ENCODE measurements around the gene EPB42.

EPB42 gene

DNA sequence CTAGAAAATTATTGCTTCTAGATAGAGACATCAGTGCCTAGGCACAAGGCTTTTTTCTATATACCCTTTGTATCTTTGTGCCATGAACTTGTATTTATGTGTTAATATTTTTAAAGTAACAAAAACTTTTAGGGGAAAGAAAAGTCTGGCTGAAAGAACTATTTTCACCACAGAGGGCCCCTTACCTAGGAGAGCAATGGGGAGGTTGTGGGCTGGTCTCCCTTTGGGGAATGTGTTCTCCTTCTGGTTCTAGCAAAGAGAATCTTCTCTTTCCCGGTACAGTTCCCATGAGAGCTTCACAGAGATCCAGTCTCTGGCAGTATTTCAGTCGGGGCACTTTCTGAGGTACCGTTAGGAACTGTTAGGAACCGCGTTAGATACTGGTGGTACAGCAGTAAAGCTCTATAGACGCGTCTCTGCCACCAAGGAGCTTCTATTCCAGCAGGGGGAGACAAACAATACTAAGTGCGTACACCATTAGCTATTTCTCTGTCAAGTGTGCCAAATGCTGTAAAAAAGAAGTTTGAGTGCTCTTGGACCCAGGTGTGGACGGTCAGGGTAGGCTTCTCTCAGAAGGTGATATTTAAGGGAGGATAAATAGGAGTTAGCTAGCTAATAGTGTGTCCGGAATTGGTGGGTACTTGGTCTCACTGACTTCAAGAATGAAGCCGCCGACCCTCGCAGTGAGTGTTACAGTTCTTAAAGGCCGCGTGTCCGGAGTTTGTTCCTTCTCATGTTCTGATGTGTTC lies 4.6 kb upstream of the EPB42 start:
- Histone ChIP-seq H3K79me2 (no peaks in the 10 kb centered on the region), H3K9ac (no peak overlapping the region), H3K4me2 (ENCODE audit: low read length) (no peak overlapping the region), H3K27ac (no peak overlapping the region), H3K4me1 (no peaks in the 10 kb centered on the region), H3K27me3 (ENCODE audit: control insufficient read depth, insufficient read depth, low read length) (no peaks in the 10 kb centered on the region), H3K4me3 (ENCODE audit: low read depth, low read length) (no peak overlapping the region), H3K9me3 (ENCODE audit: control insufficient read depth, low read length) (no peaks in the 10 kb centered on the region), H3K36me3 (ENCODE audit: control insufficient read depth, insufficient read depth, low read length) (no peaks in the 10 kb centered on the region), H2AFZ (no peak overlapping the region)
- TF ChIP-seq, protein P1, sequence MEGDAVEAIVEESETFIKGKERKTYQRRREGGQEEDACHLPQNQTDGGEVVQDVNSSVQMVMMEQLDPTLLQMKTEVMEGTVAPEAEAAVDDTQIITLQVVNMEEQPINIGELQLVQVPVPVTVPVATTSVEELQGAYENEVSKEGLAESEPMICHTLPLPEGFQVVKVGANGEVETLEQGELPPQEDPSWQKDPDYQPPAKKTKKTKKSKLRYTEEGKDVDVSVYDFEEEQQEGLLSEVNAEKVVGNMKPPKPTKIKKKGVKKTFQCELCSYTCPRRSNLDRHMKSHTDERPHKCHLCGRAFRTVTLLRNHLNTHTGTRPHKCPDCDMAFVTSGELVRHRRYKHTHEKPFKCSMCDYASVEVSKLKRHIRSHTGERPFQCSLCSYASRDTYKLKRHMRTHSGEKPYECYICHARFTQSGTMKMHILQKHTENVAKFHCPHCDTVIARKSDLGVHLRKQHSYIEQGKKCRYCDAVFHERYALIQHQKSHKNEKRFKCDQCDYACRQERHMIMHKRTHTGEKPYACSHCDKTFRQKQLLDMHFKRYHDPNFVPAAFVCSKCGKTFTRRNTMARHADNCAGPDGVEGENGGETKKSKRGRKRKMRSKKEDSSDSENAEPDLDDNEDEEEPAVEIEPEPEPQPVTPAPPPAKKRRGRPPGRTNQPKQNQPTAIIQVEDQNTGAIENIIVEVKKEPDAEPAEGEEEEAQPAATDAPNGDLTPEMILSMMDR (IDR thresholded peaks at IDR 0.05) = peak; percentile 39

DNA sequence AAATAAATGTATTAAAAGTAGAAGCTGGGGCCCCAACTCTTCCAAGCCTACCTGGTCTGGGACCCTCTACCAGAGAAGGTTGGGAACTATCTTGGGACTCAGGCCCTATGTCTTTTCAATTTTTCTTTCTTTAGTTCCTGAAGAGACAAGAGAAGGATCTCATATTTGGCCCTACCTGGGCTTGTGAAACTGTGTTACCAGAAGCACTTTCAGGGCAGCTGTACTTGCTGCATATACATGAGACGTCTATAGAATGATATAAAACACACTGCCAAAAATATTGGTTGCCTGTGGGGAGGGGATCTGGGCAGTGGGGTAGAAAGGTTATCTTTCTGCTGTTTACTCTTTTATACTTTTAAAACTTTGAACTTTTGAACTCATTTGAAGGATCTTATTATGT lies 604 bp upstream of the EPB42 start:
- Histone ChIP-seq H3K4me2 (ENCODE audit: low read length) (no peak overlapping the region), H3K27me3 (ENCODE audit: control insufficient read depth, insufficient read depth, low read length) (no peaks in the 10 kb centered on the region), H2AFZ (no peak overlapping the region), H3K9me3 (ENCODE audit: control insufficient read depth, low read length) (no peaks in the 10 kb centered on the region), H3K79me2 (no peaks in the 10 kb centered on the region), H3K4me3 (ENCODE audit: low read depth, low read length) (no peak overlapping the region), H3K27ac (no peak overlapping the region), H3K9ac (no peak overlapping the region), H3K36me3 (ENCODE audit: control insufficient read depth, insufficient read depth, low read length) (no peaks in the 10 kb centered on the region), H3K4me1 (no peaks in the 10 kb centered on the region)
- TF ChIP-seq, protein P1 (IDR thresholded peaks at IDR 0.05) = no peak

DNA sequence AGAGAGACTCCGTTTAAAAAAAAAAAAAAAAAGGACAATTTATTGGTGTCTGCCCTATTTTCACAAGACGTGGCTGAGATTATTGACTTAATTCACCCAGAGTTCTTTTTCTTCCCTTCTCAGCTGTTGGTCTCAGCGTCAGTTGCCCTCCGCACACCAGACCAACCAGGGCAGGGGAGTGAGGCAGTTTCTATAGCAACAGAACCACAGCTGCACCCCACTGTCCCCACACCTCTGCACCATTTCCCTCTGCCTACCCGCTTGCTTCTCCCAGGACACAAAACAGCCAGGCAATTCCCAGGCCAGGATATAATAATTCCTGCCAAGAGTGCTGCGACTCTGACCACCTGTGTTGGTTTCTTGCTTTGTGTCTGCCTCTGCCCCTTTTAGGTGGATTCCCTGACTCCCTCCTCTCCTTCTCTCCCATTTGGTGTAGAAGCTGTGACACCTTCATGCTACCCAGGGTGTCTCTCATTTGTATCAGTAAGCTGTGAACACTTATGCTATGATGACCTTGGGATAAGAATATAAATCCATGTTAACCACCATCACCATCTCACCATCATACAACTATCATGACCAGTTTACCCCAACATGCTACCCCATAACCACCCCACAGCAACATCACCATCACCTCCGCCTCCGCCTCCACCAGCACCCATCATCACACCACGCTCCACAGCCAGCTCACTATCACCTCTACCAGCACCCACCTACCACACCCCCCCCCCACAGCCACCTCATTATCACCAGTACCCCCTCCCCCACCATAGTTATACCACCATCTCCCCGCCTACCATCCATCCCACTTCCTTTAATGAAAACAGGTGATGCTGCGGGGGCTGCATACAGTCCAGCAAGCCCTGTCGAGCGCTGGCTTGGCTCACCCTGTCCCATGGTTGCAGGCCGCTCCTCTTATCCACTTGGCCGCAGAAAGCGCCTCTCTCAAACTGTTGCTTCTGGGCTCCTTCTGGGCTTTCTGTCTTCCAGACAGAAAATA lies 589 bp downstream of the EPB42 start:
- Histone ChIP-seq H3K9me3 (ENCODE audit: control insufficient read depth, low read length) (no peaks in the 10 kb centered on the region), H3K27me3 (ENCODE audit: control insufficient read depth, insufficient read depth, low read length) (no peaks in the 10 kb centered on the region), H2AFZ (no peak overlapping the region), H3K4me3 (ENCODE audit: low read depth, low read length) (no peak overlapping the region), H3K4me1 (no peaks in the 10 kb centered on the region), H3K9ac (no peak overlapping the region), H3K27ac (no peak overlapping the region), H3K36me3 (ENCODE audit: control insufficient read depth, insufficient read depth, low read length) (no peaks in the 10 kb centered on the region), H3K79me2 (no peaks in the 10 kb centered on the region), H3K4me2 (ENCODE audit: low read length) (no peak overlapping the region)
- TF ChIP-seq, protein P1 (IDR thresholded peaks at IDR 0.05) = no peak

DNA sequence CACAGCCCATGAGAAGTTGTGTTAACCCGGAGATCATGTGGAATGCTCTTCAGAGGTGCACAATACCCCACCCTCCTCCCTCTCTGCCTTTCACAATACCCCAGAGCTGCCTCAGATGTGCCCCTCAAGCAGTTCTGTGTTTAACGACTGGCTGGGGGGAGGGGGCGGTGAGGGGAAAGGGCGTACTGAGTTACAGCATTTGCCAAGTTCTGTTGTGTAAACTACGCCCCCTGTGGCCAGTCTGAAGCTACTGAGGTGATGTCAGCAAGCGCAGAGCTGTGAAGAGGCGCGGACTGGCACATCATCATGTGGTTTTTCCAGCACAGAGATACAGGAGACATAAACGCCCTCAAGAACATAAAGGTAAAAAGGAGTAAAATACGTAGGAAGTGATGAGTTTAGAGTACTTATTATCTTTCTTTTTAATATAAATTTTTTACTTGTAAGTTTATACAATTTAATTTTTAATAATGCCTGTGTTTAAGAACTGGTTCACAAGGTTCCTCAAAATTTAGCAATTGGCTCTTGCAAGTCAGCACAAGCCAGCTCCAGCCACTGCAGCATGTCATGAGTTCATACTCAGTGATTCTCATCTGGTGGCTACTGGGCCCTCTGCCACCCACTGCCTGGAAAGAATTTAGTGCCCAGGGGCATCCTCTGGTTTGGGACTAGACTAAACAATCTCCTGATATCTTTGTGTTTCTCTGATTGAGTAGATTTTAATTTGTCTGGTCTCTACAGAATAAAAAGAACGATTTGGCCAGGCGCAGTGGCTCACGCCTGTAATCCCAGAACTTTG lies 1.7 kb downstream of the EPB42 start:
- Histone ChIP-seq H3K9me3 (ENCODE audit: control insufficient read depth, low read length) (no peaks in the 10 kb centered on the region), H3K4me2 (ENCODE audit: low read length) (no peak overlapping the region), H2AFZ (no peak overlapping the region), H3K9ac (no peak overlapping the region), H3K27ac (no peak overlapping the region), H3K4me1 (no peaks in the 10 kb centered on the region), H3K27me3 (ENCODE audit: control insufficient read depth, insufficient read depth, low read length) (no peaks in the 10 kb centered on the region), H3K79me2 (no peaks in the 10 kb centered on the region), H3K36me3 (ENCODE audit: control insufficient read depth, insufficient read depth, low read length) (no peaks in the 10 kb centered on the region), H3K4me3 (ENCODE audit: low read depth, low read length) (no peak overlapping the region)
- TF ChIP-seq, protein P1 (IDR thresholded peaks at IDR 0.05) = no peak

All from parathyroid adenoma (tissue), 2 donors.